Stimulated activated CD8-positive, alpha-beta memory T cell treated with anti-CD3 and anti-CD28 coated beads, Interleukin-7, amount 100 ng/mL, for 24 hours (primary cell): ENCODE results near the gene SAMD14.

Experiments
- DNase-seq: peaks from one replicate; pipeline ENCODE4 v3.0.0-alpha.2; 2020; ENCODE audit warnings: low read depth

Gene SAMD14

GRCh38 chr17:50147841-50148225 lies 17.9 kb upstream of the SAMD14 start:
- DNase-seq = no peak

DNA sequence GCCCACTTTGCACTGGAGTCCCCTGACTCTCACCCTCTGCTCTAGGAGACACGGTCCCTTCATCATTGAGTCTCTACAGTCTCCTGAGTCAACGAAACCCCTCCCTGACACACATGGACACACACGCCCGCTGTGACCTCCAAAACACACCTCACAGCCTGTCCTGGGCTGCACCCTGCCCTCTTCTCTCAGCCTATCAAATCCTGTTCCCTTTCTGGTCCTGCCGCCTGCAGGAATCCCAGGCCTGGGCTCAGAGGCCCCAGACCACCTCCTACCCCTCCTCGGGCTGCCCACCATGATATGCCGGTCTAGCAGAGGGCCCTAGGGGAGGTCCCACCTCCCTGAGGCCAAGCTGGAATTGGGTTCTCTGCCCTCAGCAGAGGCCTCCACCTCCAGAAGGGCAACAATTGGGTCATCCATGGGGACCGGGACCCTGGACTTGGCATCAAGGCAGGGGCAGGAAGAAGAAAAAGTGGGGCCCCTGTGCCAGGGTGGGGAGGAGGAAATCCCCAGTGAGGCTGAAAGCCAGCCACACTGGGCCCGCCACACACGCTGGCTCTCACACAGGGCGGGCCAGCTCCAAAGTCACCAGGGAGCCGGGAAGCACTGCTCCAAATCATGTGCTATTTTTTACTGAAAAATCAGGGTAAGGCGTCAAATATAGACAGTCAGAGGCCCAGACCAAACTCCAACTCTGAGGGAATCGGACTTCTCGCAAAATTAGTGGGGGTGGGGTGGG lies 17.1 kb upstream of the SAMD14 start:
- no peak for DNase-seq

DNA sequence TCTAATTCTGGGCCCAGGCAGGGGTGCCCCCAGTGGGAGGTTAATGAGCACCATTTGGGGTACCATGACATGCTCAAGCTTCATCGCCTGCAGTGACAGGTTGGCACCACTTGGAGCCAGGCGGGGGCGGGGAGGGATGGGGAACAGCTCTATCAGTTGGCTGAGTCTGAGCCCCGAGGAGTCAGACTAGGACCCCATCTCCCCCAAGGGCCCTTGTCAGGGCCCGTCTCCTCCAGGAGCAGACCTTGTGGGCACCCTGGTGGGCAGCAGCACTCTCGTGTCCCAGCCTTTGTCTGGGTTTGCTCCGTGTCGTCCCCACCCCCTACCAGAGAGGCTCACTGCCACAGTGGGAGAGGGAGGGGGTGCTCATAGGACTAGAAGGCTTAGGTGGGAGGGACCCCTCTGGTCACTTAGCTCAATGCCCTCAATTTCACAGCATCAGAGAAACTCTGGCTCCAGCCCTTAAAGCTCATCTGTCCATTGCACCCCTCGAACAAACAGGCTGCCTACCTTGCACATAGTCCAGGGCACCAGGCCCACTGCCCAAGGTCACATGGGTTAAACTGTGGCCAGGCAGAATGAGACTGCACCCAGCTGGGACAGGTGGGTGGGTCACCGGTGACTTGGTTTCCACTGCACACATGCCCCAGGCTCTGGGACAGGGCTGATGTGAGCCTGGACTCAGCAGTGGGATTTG lies 16.4 kb upstream of the SAMD14 start:
- no peak for DNase-seq

- DNase-seq = no peak
Measured at GRCh38 chr17:50145532-50146229, 15.7 kb upstream of the SAMD14 start.

- DNase-seq = no peak
Measured at GRCh38 chr17:50144845-50145531, 15.0 kb upstream of the SAMD14 start.

DNA sequence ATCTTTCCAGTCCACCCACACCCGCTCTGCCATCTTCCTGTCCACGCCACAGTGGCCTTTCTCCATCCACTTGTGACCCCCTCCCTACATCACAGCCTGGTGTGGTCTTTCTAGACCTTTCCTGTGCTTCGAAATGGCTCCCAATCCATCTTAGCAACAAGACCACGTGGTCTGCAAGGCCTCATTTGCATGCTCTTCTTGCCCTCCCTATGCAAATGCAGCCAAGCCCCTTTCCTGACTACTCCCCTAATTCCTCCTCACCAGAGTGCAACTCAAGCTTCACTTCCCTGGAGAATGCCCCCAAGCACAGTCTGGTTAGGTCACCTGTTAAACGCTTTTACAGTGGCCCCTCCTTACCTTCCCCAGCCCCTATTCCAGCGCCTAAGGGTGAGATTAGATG lies 14.4 kb upstream of the SAMD14 start:
- no peak for DNase-seq

GRCh38 chr17:50143461-50144176 lies 13.7 kb upstream of the SAMD14 start:
- no peak for DNase-seq

GRCh38 chr17:50141745-50142110 lies 11.8 kb upstream of the SAMD14 start:
- DNase-seq = no peak

DNA sequence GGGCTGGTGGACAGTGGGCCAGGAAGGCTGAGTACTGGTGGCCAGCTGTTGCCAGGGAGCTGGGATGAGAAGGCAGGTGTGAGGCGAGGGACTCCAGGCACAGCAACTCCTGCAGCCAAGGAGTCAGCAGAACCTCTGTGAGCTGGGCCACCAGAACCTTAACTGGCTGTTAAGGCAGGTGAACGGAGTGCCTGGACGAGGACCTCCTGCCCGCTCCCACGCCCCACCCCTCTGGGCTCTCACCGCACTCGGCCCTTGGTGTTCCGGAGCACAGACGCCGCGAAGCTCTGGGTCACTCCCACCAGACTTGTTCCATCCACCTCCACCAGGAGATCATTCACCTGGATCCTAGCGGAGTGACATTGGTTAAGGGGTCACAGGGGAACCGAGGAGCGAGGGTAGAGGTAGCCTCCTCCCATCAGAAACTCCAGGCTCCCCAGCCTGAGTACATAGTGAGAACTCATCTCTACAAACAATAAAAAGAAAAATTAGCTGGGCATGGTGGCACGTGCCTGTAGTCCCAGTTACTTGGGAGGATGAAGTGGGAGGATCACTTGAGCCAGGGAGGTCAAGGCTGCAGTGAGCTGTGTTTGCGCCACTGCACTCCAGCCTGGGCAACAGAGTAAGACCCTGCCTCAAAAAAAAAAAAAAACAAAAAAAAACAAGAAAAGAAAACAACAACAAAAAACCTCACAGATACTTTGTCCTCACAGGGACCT lies 11.2 kb upstream of the SAMD14 start:
- DNase-seq = no peak

DNA sequence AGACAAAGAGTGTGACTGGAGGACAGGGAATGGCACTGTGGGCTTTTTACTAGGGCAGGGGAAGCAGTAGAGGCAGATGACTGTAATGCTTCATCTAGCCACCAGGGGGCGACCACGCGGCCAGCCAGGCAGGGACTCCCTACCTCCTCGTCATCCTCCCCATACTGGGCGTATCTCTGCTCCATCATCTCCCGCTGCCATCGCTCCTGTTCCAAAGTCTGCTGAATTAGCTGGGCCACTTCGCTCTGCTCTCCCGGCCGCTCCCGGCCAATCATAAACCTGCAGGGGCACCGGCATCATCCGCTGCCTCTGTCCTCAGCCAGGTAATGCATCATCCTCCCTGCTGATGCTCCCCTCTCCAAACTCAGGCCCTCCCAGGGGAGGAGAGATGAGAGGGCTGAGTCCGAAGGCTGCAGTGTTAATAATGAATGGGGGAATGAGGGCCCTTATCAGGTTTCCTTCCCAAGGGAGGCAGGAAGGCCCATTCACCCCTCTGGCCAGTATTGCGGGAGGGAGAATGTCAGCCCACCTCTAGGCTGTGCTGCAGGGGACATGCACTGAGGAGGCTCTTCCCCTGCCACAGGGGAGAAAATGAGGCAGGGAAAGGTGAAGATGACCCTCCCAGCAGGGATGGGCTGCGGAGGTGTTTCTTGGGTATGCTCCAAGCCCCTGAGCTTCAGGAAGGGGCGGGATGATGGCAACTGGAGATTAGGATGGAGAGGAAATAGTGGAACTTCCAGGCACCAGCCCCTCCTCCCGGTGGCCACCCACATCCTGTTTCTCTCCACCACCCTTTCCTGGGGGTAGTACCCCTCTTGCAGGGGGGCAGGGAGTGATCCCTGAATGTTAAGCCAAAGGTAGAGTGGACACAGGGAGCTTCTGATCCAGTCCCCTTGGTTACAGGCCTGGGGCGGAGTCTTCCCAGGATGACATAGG lies 10.3 kb upstream of the SAMD14 start:
- peak; percentile 55 for DNase-seq

DNA sequence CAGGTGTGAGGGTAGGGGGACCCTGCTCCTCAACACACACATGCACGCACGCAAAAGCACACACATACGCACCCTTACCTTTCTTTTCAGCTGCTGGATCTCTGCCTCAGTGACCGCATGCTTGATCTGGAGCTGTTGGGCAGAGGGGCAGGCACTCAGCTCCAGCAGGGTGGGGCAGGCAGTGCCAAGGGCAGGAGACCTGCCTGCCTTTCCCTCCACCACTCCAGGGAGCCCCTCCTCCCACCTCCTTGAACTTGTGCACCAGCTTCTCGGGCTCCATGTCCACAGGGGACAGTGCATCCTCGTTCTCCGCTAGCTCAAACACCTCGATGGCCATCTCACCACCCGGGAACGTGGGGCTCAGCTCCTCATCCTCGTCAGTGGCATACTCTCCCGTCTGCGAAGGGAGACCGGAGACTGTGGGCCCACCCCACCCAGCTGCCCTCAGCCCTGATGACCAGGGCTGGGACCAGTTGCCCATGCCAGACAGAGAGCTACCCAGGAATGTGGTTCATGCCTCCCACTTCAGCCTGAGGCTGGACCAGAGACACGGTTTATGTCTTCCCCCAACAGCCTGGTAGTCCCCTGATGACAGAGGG lies 9.3 kb upstream of the SAMD14 start:
- no peak for DNase-seq

- no peak for DNase-seq
Measured at GRCh38 chr17:50137042-50137441, 7.1 kb upstream of the SAMD14 start.

DNA sequence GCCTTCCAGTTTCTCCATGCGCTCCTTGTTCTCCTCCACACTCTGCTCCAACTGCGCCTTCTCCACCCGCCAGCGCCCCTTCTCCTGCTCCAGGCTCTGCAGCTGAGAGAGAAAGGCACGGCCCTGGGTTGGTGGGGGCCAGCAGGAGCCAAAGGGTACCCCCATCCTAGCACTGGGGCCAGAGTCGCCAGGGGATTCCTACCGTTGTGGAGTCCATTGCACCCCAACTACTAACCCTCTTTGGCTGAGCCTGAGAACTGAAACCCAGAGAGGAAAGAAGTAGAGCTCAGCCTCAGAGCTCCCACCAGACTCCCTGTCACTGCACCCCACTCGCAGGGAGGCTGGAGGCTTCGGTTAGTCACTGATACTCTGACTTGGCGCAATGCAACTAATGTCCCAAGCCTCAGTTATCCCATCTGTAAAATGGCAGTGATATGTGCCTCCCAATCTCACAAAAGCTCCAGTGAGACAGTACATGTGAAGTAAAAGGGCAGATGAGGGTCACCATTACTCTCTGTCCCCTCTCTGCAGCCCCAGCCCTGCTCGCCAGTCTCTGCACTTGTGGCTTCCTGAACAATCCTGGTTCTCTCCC lies 6.2 kb upstream of the SAMD14 start:
- no peak for DNase-seq

- no peak for DNase-seq
Measured at GRCh38 chr17:50135316-50136095, 5.5 kb upstream of the SAMD14 start.

DNA sequence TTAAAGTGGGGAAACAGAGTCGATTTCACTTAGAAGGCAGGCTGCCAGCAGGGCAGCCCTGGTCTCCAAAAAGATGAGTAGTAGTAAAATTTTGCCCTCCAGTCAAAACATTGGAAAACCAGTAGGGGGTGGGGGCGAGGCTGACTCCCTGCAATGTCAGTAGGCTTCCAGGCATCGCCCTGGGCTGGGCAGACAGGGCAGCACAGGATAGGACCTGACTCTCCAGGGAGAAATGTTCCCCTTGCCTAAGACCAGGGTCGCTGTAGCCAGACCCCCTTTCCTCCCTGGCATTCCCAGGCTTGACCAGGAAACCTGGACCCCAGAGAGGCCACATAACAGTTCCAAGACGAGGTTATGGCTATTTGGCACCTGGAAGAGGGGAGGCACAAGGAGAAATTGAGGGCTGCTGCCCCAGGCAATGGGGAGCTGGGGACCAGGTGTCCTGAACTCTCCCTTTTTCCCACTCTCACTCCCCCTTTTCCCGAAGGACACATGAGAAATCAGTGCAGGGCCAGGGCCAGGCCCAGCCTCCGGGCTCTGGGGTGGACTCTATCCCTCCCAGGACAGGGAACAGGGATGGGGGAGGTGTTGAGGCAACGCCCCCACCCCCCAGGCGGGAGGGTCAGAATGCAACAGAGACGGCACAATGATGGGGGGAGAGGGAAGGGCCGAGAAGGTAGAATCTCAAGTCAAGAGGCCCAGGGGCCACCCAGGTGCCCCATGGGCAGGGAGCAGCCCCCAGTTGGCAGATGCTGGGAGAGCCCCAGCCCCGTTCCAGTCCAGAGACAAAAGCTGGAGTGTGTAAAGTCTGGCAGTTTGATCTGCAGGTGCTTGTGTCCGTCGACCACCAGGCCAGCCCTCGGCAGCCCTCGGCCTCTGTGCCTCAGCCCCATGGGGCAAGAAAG lies 4.5 kb upstream of the SAMD14 start:
- DNase-seq = no peak

- DNase-seq = no peak
Measured at GRCh38 chr17:50133769-50134099, 3.8 kb upstream of the SAMD14 start.

GRCh38 chr17:50133028-50133768 lies 3.2 kb upstream of the SAMD14 start:
- no peak for DNase-seq
